Subcutaneous adipose tissue (tissue), 4 donors: Measurements from ENCODE around the gene QRICH1. TPM values are rescaled to one million over a fixed set of nuclear protein-coding genes. Genes with fewer than 3 reads are reported as not detected.

Source experiments
- total RNA-seq, 4 donors: library from RNA; depleted of rRNA; stranded (reverse); fragments of >200 nt; gene quantifications; one replicate each; pipeline ENCODE4 v1.1.0, GENCODE V29; 2016
- TF ChIP-seq, protein P1 (sequence below): fragments of 450-650 bp; IDR thresholded peaks from one replicate; pipeline ENCODE4 v1.5.1; 2016; ENCODE audit warnings: low read depth, mild to moderate bottlenecking, control low read depth, antibody characterized with exemption, moderate library complexity

The QRICH1 gene
- total RNA-seq, 4 donors from 2014 or later, result 47.9 to 90.7 (median 76.5) TPM

DNA sequence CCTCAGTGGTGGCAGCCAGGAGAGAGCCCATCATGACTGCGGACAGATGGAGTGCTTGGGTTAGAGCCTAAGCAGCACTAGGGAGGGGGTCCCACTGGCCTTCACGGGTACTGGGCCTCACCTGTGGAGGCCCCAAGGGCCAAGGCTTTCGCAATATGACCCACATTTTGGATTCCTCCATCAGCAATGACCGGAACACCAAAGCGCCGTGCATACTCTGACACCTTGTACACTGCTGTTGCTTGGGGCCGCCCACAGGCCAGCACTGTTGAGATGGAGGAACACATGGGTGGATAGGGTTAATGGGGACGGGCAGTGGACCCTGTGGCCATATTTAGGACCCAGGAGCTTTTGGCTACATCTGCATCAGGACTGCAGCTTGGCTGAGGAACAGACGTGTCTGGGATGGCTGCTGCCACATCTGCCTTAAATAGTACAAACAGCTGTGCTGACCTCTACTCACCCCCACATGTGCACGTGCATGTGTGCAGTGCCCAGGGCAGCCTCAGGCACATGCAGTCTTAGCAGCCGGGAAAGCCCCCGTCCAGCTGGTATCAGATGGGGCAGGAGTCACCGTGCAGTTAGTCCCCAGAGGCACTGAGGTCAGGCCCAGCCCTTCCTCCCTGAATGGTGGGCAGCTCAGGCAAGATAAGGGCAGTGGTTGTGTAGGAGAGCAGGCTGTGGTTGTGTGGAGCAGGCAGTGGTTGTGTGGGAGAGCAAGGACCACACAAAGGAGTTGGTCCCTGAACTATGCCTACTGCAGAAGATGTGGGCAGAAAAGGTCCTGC is 68.7 kb downstream of the QRICH1 start:
- TF ChIP-seq, protein P1, sequence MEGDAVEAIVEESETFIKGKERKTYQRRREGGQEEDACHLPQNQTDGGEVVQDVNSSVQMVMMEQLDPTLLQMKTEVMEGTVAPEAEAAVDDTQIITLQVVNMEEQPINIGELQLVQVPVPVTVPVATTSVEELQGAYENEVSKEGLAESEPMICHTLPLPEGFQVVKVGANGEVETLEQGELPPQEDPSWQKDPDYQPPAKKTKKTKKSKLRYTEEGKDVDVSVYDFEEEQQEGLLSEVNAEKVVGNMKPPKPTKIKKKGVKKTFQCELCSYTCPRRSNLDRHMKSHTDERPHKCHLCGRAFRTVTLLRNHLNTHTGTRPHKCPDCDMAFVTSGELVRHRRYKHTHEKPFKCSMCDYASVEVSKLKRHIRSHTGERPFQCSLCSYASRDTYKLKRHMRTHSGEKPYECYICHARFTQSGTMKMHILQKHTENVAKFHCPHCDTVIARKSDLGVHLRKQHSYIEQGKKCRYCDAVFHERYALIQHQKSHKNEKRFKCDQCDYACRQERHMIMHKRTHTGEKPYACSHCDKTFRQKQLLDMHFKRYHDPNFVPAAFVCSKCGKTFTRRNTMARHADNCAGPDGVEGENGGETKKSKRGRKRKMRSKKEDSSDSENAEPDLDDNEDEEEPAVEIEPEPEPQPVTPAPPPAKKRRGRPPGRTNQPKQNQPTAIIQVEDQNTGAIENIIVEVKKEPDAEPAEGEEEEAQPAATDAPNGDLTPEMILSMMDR, result no peak

DNA sequence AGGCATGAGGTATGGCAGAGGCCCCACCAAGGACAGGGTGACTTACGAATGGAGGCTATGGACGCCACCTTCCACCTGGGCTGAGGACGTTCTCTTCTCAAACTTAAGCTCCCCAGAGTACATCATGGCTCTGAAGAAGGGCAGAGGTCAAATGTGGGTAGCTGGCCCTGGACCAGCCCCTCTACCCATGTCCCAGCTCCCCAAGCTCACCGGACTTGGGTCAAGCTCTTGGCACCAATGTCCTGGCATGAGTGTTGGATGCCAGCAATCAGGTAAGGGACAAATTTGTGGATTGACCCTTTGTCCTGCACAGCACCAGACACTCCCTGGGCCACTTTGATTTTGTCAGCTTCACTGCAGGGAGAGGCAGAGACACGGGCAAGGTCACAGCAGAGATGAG is 69.4 kb downstream of the QRICH1 start:
- TF ChIP-seq, protein P1, result no peak

DNA sequence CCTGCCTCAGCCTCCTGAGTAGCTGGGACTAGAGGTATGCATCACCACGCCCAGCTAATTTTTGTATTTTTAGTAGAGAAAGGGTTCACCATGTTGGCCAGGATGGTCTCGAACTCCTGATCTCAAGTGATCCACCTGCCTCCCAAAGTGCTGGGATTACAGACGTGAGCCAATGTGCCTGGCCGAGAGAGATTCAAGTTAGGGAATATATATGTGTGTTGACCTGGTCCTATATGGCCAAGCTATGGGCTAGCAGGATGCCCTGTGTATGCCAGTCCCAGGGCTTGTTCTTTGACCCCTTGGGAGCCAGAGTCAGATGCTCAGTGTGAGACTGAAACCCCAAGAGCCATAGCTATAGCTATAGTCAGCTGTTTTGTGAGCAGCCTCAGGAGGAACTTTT is 70.1 kb downstream of the QRICH1 start:
- TF ChIP-seq, protein P1, result no peak

DNA sequence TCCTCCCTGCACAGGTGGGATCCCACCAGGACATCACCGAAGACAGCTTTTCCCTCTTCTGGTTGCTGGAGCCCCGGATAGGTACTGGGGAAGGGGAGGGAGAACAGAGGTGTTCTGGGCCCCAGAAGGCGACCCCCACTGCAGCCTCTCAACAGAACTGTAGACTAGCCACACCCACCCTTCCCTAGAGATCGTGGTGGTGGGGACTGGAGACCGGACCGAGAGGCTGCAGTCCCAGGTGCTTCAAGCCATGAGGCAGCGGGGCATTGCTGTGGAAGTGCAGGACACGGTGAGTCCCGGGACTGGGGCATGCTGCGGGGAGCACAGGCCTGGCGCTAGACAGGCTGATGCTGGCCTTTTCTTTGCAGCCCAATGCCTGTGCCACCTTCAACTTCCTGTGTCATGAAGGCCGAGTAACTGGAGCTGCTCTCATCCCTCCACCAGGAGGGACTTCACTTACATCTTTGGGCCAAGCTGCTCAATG is 71.1 kb downstream of the QRICH1 start:
- TF ChIP-seq, protein P1, result no peak

DNA sequence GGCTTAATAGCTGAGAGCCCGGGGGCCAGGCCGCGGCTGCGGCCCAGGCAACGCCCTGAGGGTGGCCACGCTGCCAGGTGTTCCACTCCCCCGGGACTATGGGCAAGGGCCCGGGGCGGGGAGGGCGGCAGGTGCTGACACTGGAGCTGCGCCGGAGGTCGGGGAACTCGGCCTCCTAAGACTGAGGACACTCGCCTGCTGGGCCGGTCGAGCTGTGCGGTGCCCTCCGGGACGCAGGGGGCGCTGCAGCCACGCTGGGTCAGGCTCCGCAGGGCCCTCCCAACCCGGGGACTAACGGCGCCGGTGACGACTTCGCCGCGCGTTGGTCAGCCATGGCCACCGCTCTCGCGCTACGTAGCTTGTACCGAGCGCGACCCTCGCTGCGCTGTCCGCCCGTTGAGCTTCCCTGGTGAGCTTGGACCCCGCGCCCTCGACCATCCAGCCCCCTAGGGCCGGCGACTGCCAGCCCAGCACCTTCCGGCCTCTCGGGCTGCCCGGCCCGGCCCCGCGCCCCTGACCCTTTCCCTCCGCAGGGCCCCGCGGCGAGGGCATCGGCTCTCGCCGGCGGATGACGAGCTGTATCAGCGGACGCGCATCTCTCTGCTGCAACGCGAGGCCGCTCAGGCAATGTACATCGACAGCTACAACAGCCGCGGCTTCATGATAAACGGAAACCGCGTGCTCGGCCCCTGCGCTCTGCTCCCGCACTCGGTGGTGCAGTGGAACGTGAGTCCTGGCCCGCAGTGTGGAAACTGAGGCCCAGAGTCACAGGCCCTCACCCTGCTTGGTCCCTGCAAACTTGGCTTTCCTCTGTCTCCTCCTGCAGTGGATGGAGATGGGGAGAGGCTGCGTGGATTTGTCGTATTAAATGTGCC is 71.8 kb downstream of the QRICH1 start, which contains the start of gene NDUFAF3:
NDUFAF3 (plus strand) TSS at position 309 of the 875 bp plus-strand sequence; CDS start at position 333, 24 bp downstream.
- TF ChIP-seq, protein P1, result no peak

DNA sequence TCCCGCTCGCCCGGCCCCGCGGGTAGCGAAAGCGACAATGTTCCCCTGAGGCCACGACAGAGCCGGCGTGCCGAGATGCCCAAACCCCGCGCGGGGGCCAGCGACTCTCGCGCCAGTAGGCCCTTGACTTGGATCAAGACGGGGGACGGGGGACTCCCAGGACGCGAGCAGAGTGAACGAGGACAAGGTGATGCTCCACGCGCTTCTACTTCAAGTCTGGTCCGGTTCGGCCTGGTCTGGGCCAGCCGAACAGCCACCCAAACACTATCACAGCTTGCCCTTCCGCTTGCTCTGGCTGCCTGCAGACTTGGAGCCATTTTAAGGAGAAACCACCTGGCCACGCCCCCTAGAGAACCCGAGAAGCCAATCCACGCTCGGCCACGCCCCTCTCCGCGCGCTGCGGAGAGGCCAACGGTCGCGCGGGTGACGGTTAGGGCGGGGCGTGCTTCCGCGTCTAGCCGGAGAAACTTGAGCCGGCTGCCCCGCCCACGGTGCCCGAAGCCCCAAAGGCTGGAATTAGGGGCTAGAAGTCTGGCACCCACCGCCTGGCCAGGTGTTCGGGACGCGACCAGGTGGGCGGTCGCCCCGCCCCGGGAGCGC is 72.6 kb downstream of the QRICH1 start:
- TF ChIP-seq, protein P1, result no peak
